GM21526 (cell line): ENCODE measurements around the gene MMRN1.

Source experiments
- ATAC-seq: cut with Tn5 transposase; IDR thresholded peaks from one replicate; pipeline ENCODE4 v1.9.1; 2021; ENCODE audit warnings: moderate library complexity; ENCODE audit not compliant: unreplicated experiment, low FRiP score

The MMRN1 gene

GRCh38 chr4:89995006-89995405, 100.4 kb downstream of the MMRN1 start:
- no peak for ATAC-seq

GRCh38 chr4:89995814-89996213, 101.2 kb downstream of the MMRN1 start:
- no peak for ATAC-seq

GRCh38 chr4:89997171-89997704, 102.6 kb downstream of the MMRN1 start:
- no peak for ATAC-seq

- no peak for ATAC-seq
These were observed 103.9 kb downstream of the MMRN1 start for GRCh38 chr4:89998469-89999011.

- ATAC-seq = no peak
These were observed 106.4 kb downstream of the MMRN1 start for GRCh38 chr4:90001023-90001422.

GRCh38 chr4:90002441-90003062, 107.9 kb downstream of the MMRN1 start:
- no peak for ATAC-seq
